Measurements from ENCODE around the gene MDM1. TPM values are rescaled to one million over a fixed set of nuclear protein-coding genes. Genes with fewer than 3 reads are reported as not detected.

Gene MDM1
- total and polyA plus RNA-seq, 2 of the 13 experiments (the other 11 are each of a cell fraction or from before 2014, with no cell fraction given): 4.6 to 15.2 TPM

DNA sequence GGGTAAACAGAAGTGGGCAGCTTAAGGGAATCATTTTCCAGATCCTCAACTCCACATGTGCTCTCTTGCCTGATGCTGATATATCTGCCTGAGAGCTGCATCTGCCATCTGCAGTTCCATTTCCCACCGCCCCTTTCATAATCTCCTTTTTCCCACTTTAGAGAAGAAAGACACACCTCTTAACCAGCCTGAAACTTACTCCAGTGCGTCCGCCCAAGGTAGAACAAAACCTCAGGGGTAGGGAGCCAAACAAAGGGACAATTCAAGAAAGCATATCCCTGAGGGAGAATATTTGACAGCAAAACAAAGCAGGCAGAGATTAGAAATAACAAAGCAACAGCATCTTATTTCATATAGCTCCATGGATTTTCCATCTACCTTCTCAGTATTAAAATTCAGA, 4.3 kb downstream of the MDM1 start:
- Histone ChIP-seq H3K4me2 (ENCODE audit: low read depth, low read length) (no peak overlapping the region), H3K4me1 (ENCODE audit: insufficient read depth, low read length) (peaks cover 11% of the 10 kb centered on the region), H3K9ac (ENCODE audit: insufficient read depth, low read depth, low read length) (no peak overlapping the region), H4K20me1 (ENCODE audit: insufficient read depth, low read length) (no peaks in the 10 kb centered on the region), H3K36me3 (replicated peaks in 1 of 2; ENCODE audit: control insufficient read depth in 1 of 2, insufficient read depth in 2 of 2, low read length in 2 of 2) (peaks cover 0 to 3% of the 10 kb centered on the region in 2 experiments; a peak in 1 of 5 replicates), H3K27ac (ENCODE audit: extremely low read length, insufficient read depth, low read length) (no peak overlapping the region), H3K27me3 (ENCODE audit: control insufficient read depth in 1 of 2, insufficient read depth in 2 of 2, low read length in 2 of 2) (no peaks in the 10 kb centered on the region; a peak in 1 of 5 replicates), H3K4me3 (replicated peaks in 1 of 3; ENCODE audit: insufficient read depth in 1 of 3, low read depth in 2 of 3, low read length in 3 of 3) (no peak overlapping the region), H3K79me2 (ENCODE audit: insufficient read depth, low read length) (no peaks in the 10 kb centered on the region), H3K9me3 (ENCODE audit: low read length) (no peaks in the 10 kb centered on the region), H2AFZ (ENCODE audit: low read length) (no peak overlapping the region)
- CTCF ChIA-PET (ENCODE audit: low intra/inter-chr PET ratio, low total read pairs): no interaction called here
- POLR2A ChIA-PET: no interaction called here
- 93% methylated on average over 3 of the region's 3 CpGs for WGBS (ENCODE audit: low lambda C conversion rate)
- BruUV-seq (replicated peaks): no TSS peak
- ATAC-seq (no peak), DNase-seq (ENCODE audit: low spot score) (no peak), FAIRE-seq (no peak)
- no peak for TF ChIP-seq CBX1 (IDR thresholded peaks at IDR 0.05; ENCODE audit: low read depth)
- TF ChIP-seq ZNF598 (CRISPR knock-in tag; IDR thresholded peaks at IDR 0.05; ENCODE audit: borderline replicate concordance): no peak
- no peak for TF ChIP-seq RNF2 (conservative IDR thresholded peaks at IDR 0.05; ENCODE audit: low read depth)
- no peak for TF ChIP-seq ZNF674 (CRISPR knock-in tag; IDR thresholded peaks at IDR 0.05; ENCODE audit: low read depth)
- TF ChIP-seq RERE (CRISPR knock-in tag; IDR thresholded peaks at IDR 0.05; ENCODE audit: low read depth): no peak
- no peak for TF ChIP-seq AGO2 (optimal IDR thresholded peaks at IDR 0.05; ENCODE audit: low read depth, low read length)
- TF ChIP-seq ZSCAN31 (CRISPR knock-in tag; IDR thresholded peaks at IDR 0.05; ENCODE audit: low read depth): no peak
- TF ChIP-seq KDM5A (IDR thresholded peaks at IDR 0.05; ENCODE audit: borderline replicate concordance, low read length): no peak
- TF ChIP-seq, protein P1, sequence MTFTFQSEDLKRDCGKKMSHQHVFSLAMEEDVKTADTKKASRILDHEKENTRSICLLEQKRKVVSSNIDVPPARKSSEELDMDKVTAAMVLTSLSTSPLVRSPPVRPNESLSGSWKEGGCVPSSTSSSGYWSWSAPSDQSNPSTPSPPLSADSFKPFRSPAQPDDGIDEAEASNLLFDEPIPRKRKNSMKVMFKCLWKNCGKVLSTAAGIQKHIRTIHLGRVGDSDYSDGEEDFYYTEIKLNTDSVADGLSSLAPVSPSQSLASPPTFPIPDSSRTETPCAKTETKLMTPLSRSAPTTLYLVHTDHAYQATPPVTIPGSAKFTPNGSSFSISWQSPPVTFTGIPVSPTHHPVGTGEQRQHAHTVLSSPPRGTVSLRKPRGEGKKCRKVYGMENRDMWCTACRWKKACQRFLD (CRISPR knock-in tag; IDR thresholded peaks at IDR 0.05; ENCODE audit: borderline replicate concordance): no peak
- no peak for TF ChIP-seq ADNP (CRISPR knock-in tag; IDR thresholded peaks at IDR 0.05)
- TF ChIP-seq SNAI1 (CRISPR knock-in tag; IDR thresholded peaks at IDR 0.05; ENCODE audit: borderline replicate concordance): no peak
- no peak for TF ChIP-seq PAF1 (CRISPR knock-in tag; IDR thresholded peaks at IDR 0.05)
- TF ChIP-seq ZNF891 (CRISPR knock-in tag; IDR thresholded peaks at IDR 0.05): no peak
- in situ Hi-C loops (cut with HindIII; ENCODE audit: extremely low pct_ligation_motif_present, low pct_unique_long_range_greater_than_20kb): no loop called here
- intact Hi-C loops (cut with micrococcal nuclease; ENCODE audit: unreplicated experiment): no loop called here
